Activated CD4-positive, alpha-beta T cell treated with anti-CD3 and anti-CD28 coated beads, Interleukin-2, amount 50 U/mL, for 24 hours (primary cell): ENCODE measurements around the gene PERM1.

ENCODE experiments used
- DNase-seq, 2 donors: peaks; one replicate each; pipeline ENCODE4 v3.0.0-alpha.2; 2020; ENCODE audit warnings: low read depth in 1 of 2, low spot score in 1 of 2

Gene PERM1

GRCh38 chr1:936348-937264, 45.3 kb downstream of the PERM1 start:
- no peak for DNase-seq

GRCh38 chr1:935751-936231, 46.1 kb downstream of the PERM1 start:
- DNase-seq: no peak

- DNase-seq: no peak
Measured at GRCh38 chr1:934991-935750, 46.7 kb downstream of the PERM1 start.

- DNase-seq: no peak
Measured at GRCh38 chr1:933603-933940, 48.3 kb downstream of the PERM1 start.

- DNase-seq: no peak
Measured at GRCh38 chr1:932776-933602, 48.9 kb downstream of the PERM1 start.

- DNase-seq: no peak
Measured at GRCh38 chr1:932173-932510, 49.8 kb downstream of the PERM1 start.

GRCh38 chr1:931380-932172, 50.3 kb downstream of the PERM1 start:
- DNase-seq: no peak

GRCh38 chr1:930633-931138, 51.2 kb downstream of the PERM1 start:
- DNase-seq: no peak

GRCh38 chr1:929712-930632, 51.9 kb downstream of the PERM1 start:
- no peak for DNase-seq

- no peak for DNase-seq
Measured at GRCh38 chr1:928825-929661, 52.9 kb downstream of the PERM1 start.

GRCh38 chr1:927748-928147, 54.1 kb downstream of the PERM1 start:
- DNase-seq: no peak

GRCh38 chr1:927234-927633, 54.7 kb downstream of the PERM1 start:
- DNase-seq: no peak

GRCh38 chr1:925561-926421, 56.1 kb downstream of the PERM1 start:
- no peak for DNase-seq
